22Rv1 (cell line): ENCODE results near the gene PLCB3.

Experiments
- CTCF ChIP-seq: fragments of 450-650 bp; IDR thresholded peaks from 2 replicates; pipeline ENCODE4 v1.5.1; 2017; ENCODE audit warnings: mild to moderate bottlenecking
- ZFX ChIP-seq: fragments of 450-650 bp; IDR thresholded peaks from 2 replicates; pipeline ENCODE4 v1.6.1; 2017; ENCODE audit warnings: antibody characterized with exemption, borderline replicate concordance

GRCh38 chr11:64237484-64237951 lies 13.8 kb upstream of the PLCB3 start:
- no peak for TF ChIP-seq CTCF
- no peak for TF ChIP-seq ZFX
